Psoas muscle (tissue), 8 donors: ENCODE results near the gene ITGA1. TPM values are rescaled to one million over a fixed set of nuclear protein-coding genes. Genes with fewer than 3 reads are reported as not detected.

Source experiments
- ATAC-seq, 4 donors: fragments of 200-7000 bp; cut with Tn5 transposase; one replicate each; pipeline ENCODE4 v1.9.1; 2020; ENCODE audit warnings: moderate library complexity in 3 of 4, mild to moderate bottlenecking in 2 of 4
- DNase-seq, 2 donors: peaks; one replicate each; pipeline ENCODE4 v3.0.0-alpha.2; 2020
- H3K27ac ChIP-seq: fragments of 200-600 bp; one replicate; pipeline ENCODE4 v1.8.0; 2022
- H3K27me3 ChIP-seq, 3 donors: fragments of 200-600 bp in 1 of 3; one replicate each; pipeline versions ENCODE4 v1.6.1 to v1.8.0; 2013 to 2022; ENCODE audit warnings: low read length in 2 of 3, mild to moderate bottlenecking in 2 of 3, moderate library complexity in 1 of 3; ENCODE audit not compliant: insufficient read depth in 3 of 3
- H3K36me3 ChIP-seq, 2 donors: fragments of 200-600 bp in 1 of 2; one replicate each; pipeline versions ENCODE4 v1.6.1 to v1.8.0; 2013 to 2022; ENCODE audit warnings: low read depth in 1 of 2, mild to moderate bottlenecking in 1 of 2, moderate library complexity in 1 of 2; ENCODE audit not compliant: insufficient read depth in 1 of 2
- H3K4me1 ChIP-seq: fragments of 200-600 bp; one replicate; pipeline ENCODE4 v1.8.0; 2022
- H3K4me3 ChIP-seq: fragments of 200-600 bp; one replicate; pipeline ENCODE4 v1.8.0; 2022; ENCODE audit warnings: mild to moderate bottlenecking
- H3K9me3 ChIP-seq: fragments of 200-600 bp; one replicate; pipeline ENCODE4 v1.8.0; 2022
- WGBS, 3 donors: extraction: QIAGEN DNeasy Blood & Tissue Kit; methylation state at CpG; one replicate each; pipeline versions ENCODE4 v1.1.6 to v1.1.7; 2013; 5-methylcytosine and 5-hydroxymethylcytosine counted together
- intact Hi-C, 2 donors: fragments of 100-400 bp; cut with DNase I; formaldehyde crosslinking; loops; one replicate each; pipeline versions ENCODE4 v1.11.0 to v1.14.2; 2022
- polyA plus RNA-seq, 3 donors: library from polyadenylated mRNA; stranded (reverse); fragments of 200-250 nt; gene quantifications; one replicate each; pipeline ENCODE4 v1.2.3, GENCODE V29; 2013
- total RNA-seq, 4 donors: library from RNA; stranded (reverse); fragmentation: NEBNext Ultra II Directional in 2 of 4; extraction: Animal tissue kit (Norgen Biotek cat#: 25700) in 2 of 4; gene quantifications; one replicate each; pipeline versions ENCODE4 v1.2.1 to v1.2.4, GENCODE V29; 2021 to 2023
- TF ChIP-seq, protein P1 (sequence below): fragments of 200-600 bp; IDR thresholded peaks from one replicate; pipeline ENCODE4 v1.8.0; 2022; ENCODE audit warnings: antibody characterized with exemption
- donor health status: healthy with polysubstance abuse.
- donor health status: DM: no; HTN: no; CAD: no; lungs with moderate emphysema.
- donor health status: Bipolar disorder and iron deficiency.
- donor health status: healthy.
- donor health status: DM: yes; HTN: yes; CAD: no.
- donor health status: DM: no; HTN: no; CAD: no.
- donor health status: DM: no; HTN: no; CAD: no.
- donor health status: DM: yes; HTN: yes; CAD: no.

Gene ITGA1
- total and polyA plus RNA-seq, 7 donors: 3.4 to 29.3 (median 13.0) TPM

DNA sequence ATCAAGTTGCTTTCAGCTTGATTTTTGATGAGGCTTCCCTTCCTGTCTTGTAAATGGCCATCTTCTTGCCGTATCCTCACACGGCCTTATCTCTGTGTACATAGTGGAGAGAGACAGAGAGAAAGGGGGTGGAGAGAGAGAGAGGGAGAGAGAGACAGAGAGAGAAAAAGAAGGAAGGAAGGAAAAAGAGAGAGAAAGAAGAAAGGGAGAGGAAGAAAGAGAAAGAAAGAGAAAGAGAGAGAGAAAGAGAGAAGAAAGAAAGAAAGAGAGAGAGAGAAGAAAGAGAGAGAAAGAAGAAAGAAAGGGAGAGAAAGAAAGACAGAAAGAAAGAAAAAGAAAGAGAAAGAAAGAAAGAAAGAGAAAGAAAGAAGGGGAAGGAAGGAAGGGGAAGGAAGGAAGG is 46.6 kb downstream of the ITGA1 start:
- intact Hi-C loops: no loop called here
- Histone ChIP-seq H3K9me3 (no peaks in the 10 kb centered on the region), H3K4me1 (no peaks in the 10 kb centered on the region), H3K4me3 (no peak overlapping the region), H3K36me3 (no peaks in the 10 kb centered on the region), H3K27ac (no peak overlapping the region), H3K27me3 (no peaks in the 10 kb centered on the region)
- ATAC-seq (no peak), DNase-seq (no peak)
- 92 to 98% (median 96%) methylated on average over 2 of the region's 2 CpGs for WGBS, 3 donors
- TF ChIP-seq, protein P1, sequence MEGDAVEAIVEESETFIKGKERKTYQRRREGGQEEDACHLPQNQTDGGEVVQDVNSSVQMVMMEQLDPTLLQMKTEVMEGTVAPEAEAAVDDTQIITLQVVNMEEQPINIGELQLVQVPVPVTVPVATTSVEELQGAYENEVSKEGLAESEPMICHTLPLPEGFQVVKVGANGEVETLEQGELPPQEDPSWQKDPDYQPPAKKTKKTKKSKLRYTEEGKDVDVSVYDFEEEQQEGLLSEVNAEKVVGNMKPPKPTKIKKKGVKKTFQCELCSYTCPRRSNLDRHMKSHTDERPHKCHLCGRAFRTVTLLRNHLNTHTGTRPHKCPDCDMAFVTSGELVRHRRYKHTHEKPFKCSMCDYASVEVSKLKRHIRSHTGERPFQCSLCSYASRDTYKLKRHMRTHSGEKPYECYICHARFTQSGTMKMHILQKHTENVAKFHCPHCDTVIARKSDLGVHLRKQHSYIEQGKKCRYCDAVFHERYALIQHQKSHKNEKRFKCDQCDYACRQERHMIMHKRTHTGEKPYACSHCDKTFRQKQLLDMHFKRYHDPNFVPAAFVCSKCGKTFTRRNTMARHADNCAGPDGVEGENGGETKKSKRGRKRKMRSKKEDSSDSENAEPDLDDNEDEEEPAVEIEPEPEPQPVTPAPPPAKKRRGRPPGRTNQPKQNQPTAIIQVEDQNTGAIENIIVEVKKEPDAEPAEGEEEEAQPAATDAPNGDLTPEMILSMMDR: no peak

DNA sequence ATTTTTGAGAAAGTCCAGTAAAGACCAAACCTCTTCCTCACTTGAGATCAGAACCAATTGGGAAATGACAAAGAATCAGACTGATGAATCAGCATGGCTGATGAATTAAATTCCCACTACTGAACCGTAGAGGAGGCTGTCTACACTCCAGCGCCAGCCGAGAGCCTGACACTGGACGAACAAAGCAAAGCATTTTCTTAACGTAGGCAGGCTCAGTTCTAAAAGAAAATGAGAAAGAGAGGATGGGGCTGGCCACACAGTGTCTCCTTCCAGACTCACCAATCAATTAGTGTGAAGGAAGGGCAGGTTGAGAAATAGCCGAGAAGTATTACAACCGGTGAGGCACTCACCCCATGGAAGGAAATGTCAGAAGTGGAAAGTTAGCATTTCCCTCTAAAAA is 49.4 kb downstream of the ITGA1 start:
- 26 to 44% (median 26%) methylated on average over 7 of the region's 7 CpGs for WGBS, 3 donors
- TF ChIP-seq, protein P1: no peak
- no peak for DNase-seq
- intact Hi-C loops: no loop called here
- Histone ChIP-seq H3K27me3 (no peaks in the 10 kb centered on the region), H3K4me1 (peaks cover 7% of the 10 kb centered on the region), H3K27ac (peak overlapping the region; percentile 32), H3K9me3 (no peaks in the 10 kb centered on the region), H3K4me3 (peak overlapping the region; percentile 5), H3K36me3 (no peaks in the 10 kb centered on the region)
- ATAC-seq: peak in 3 of 4 donors; percentile 33 to 41 (median 36)

DNA sequence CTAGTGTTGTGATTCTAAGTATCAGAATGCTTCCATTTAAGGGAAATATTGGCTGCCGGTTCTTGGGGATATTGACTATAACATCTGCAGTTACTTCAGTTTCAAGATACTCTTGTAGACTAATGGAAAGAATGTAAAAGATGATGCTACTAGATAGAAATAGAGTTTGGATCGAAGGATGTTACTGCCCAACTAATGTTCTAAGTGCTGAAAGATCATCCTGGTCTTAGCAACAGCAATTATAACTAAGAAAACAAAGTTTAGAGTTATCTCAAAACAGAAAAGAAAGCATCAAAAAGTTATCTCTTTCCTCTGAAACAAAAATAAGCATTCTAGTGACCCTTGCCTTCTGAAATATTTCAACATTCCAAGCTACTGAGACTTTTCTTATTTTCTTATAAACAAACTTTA is 49.9 kb downstream of the ITGA1 start:
- Histone ChIP-seq H3K36me3 (no peaks in the 10 kb centered on the region), H3K4me3 (peak overlapping the region; percentile 5), H3K27ac (peak overlapping the region; percentile 32), H3K27me3 (no peaks in the 10 kb centered on the region), H3K9me3 (no peaks in the 10 kb centered on the region), H3K4me1 (peaks cover 7% of the 10 kb centered on the region)
- DNase-seq: no peak
- intact Hi-C loops: no loop called here
- ATAC-seq: no peak
- TF ChIP-seq, protein P1: no peak
- WGBS, 3 donors: 29 to 50% (median 40%) methylated on average over 2 of the region's 2 CpGs

DNA sequence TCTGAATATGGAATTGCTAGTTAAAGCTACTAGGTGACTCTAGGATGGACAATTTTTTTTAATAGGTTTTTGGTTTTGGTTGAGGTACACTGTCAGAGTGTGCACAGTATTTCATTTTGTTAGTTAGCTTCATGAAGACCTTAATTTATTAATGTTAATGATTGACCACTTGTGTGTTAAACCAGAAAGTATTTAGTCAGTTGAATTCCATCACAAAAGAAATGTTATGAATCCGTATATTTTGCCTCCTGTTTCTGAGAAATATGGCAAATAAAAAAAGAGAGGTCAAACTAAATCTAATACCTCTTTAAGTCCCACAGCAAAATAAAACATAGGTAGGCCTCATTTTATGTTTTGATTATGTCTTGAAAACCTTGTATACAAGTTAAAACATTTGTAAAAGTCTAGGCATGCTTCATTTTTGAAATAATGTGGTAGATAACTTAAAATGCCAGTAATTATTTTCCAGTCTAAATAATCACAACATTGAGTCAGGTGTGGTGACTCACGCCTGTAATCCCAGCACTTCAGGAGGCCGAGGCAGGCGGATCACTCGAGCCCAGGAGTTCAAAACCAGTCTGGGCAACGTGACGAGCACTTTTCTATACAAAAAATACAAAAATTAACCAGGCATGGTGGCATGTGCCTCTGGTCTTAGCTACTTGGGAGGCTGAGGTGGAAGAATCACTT is 50.8 kb downstream of the ITGA1 start:
- DNase-seq (no peak), ATAC-seq (no peak)
- no peak overlapping the region for H3K4me3 ChIP-seq
- no peaks in the 10 kb centered on the region for H3K9me3 ChIP-seq
- H3K27me3 ChIP-seq: no peaks in the 10 kb centered on the region
- intact Hi-C loops: no loop called here
- no peaks in the 10 kb centered on the region for H3K36me3 ChIP-seq
- TF ChIP-seq, protein P1: no peak
- H3K4me1 ChIP-seq: peaks cover 7% of the 10 kb centered on the region
- H3K27ac ChIP-seq: peak overlapping the region; percentile 32
- WGBS, 3 donors: 85 to 90% (median 86%) methylated on average over 7 of the region's 7 CpGs

DNA sequence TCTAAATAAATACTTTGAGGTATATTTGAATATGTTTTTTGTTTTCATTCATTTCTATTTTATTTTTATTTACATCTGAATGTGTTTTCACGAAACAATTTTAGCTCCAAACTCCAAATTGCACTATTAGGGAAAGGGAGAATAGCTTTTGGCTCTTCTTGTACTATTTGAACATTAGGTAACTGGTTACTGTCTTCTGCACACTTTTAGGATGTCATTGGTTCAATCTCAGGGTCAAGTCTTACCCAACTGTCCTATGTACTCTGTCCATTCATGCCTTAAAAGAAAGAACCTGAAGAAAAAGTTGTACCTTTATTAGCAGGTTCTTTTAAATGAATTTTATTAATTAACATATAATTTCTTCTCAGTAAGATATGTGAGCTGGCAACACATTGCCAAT is 51.6 kb downstream of the ITGA1 start:
- Histone ChIP-seq H3K9me3 (no peaks in the 10 kb centered on the region), H3K27ac (peak overlapping the region; percentile 1), H3K36me3 (no peaks in the 10 kb centered on the region), H3K27me3 (no peaks in the 10 kb centered on the region), H3K4me3 (no peak overlapping the region), H3K4me1 (peaks cover 7% of the 10 kb centered on the region)
- intact Hi-C loops: no loop called here
- no peak for ATAC-seq
- TF ChIP-seq, protein P1: no peak
- 72 to 98% (median 97%) methylated on average over 1 of the region's 1 CpG for WGBS, 3 donors
- DNase-seq: no peak
